ENCODE data around the gene SPEN. TPM values are rescaled to one million over a fixed set of nuclear protein-coding genes. Genes with fewer than 3 reads are reported as not detected.

SPEN gene
- total and polyA plus RNA-seq, 7 experiments from 2014 or later = 10.1 to 92.1 (median 77.9) TPM

DNA sequence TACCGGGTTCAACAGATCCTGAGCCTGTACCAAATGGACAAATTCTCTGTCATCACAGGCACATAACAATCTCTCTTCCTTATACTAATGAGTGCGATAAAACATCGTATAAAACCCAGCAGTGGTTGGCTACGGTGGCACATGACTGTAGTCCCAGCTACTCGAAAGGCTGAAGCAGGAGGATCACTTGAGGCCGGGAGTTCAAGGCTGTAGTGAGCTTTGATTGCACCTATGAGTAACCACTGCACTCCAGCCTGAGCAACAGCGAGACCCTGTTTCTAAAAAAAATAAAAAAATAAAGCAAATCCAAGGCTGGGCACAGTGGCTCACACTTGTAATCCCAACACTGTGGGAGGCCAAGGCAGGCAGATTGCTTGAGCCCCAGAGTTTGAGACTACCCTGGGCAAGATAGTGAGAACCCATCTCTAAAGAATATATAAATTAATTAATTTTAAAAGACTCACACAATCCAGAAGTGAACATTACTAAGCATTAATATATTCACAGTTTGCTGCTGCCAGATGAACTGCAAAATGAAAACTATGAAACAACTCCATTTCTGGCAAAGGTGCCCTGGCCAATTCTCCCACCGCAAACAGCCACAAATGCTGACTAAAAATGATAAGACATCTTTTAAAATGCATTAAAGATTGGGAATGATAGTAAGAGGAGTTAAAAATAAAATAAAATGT, 115.3 kb downstream of the SPEN start:
- H3K27me3 Mint-ChIP-seq = no peaks in the 10 kb centered on the region
- peaks cover 0 to 13% (median 3%) of the 10 kb centered on the region in 3 experiments for H3K36me3 ChIP-seq (ENCODE audit: control insufficient read depth in 2 of 3, insufficient read depth in 3 of 3, low read length in 3 of 3)
- peak overlapping the region in 2 of 9 donors; percentile 30 to 32 for H3K27ac Mint-ChIP-seq
- H3K9me3 ChIP-seq (ENCODE audit: control insufficient read depth in 2 of 3, low read length in 3 of 3) = no peaks in the 10 kb centered on the region
- POLR2A ChIA-PET = no interaction called here
- H3K4me1 Mint-ChIP-seq = peaks cover 45 to 88% (median 81%) of the 10 kb centered on the region in 7 donors
- no peaks in the 10 kb centered on the region for H3K9me3 Mint-ChIP-seq
- no peak overlapping the region for H3K27ac ChIP-seq (ENCODE audit: low read depth, low read length)
- no peak overlapping the region for H3K4me3 Mint-ChIP-seq
- H3K36me3 Mint-ChIP-seq = peaks cover 0 to 23% (median 3%) of the 10 kb centered on the region in 5 donors
- H3K27me3 ChIP-seq (ENCODE audit: control insufficient read depth in 2 of 2, insufficient read depth in 2 of 2, low read length in 2 of 2) = no peaks in the 10 kb centered on the region
- intact Hi-C loops (cut with micrococcal nuclease) = no loop called here
- CTCF ChIA-PET = no interaction called here
- H3K4me3 ChIP-seq (ENCODE audit: low read length) = no peak overlapping the region
- ATAC-seq = no peak
- no peak for DNase-seq
- peaks cover 13 to 21% of the 10 kb centered on the region in 2 donors for H3K4me1 ChIP-seq (ENCODE audit: control insufficient read depth in 2 of 2, insufficient read depth in 2 of 2, low read length in 2 of 2)

DNA sequence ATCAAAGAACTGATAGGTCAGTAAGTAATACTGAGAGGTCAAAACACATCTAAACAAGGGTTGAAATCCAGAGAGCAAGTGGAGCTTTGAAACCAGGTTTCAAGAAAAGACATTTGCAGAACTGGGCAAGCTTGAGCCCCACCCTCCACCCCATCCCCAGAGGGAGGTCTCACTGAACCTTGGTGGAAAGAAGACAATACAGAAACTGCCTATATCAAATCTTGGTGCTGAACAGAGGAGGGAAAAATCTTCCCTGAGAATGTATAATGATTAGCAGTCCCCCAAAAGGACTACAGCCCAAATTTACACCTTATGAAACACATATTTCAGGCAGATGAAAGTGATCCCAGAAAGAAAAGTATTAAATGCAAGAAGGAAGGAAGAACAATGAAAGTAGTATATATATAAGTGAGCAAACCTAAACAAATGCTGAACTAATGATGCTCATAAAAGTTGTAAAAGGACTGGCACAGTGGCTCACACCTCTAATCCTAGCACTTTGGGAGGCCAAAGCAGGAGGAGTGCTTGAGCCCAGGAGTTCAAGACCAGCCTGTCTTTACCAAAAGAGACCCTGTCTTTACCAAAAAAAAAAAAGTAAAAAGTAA, 116.0 kb downstream of the SPEN start:
- Histone ChIP-seq H3K9me3 (ENCODE audit: control insufficient read depth in 2 of 3, low read length in 3 of 3) (no peaks in the 10 kb centered on the region), H3K27ac (ENCODE audit: low read depth, low read length) (no peak overlapping the region), H3K27me3 (ENCODE audit: control insufficient read depth in 2 of 2, insufficient read depth in 2 of 2, low read length in 2 of 2) (no peaks in the 10 kb centered on the region), H3K4me1 (ENCODE audit: control insufficient read depth in 2 of 2, insufficient read depth in 2 of 2, low read length in 2 of 2) (peaks cover 13 to 17% of the 10 kb centered on the region in 2 donors), H3K36me3 (ENCODE audit: control insufficient read depth in 2 of 3, insufficient read depth in 3 of 3, low read length in 3 of 3) (peaks cover 0 to 19% (median 2%) of the 10 kb centered on the region in 3 experiments), H3K4me3 (ENCODE audit: low read length) (no peak overlapping the region)
- DNase-seq (no peak), ATAC-seq (no peak)
- Mint-ChIP-seq H3K27ac (peak overlapping the region in 6 of 9 donors; percentile 5 to 79 (median 44)), H3K36me3 (peaks cover 0 to 28% (median 7%) of the 10 kb centered on the region in 5 donors), H3K4me3 (peak overlapping the region in 2 of 10 donors; percentile 16 to 38), H3K27me3 (no peaks in the 10 kb centered on the region), H3K9me3 (no peaks in the 10 kb centered on the region), H3K4me1 (peaks cover 45 to 88% (median 81%) of the 10 kb centered on the region in 7 donors)
- CTCF ChIA-PET = no interaction called here
- POLR2A ChIA-PET = no interaction called here
- intact Hi-C loops (cut with micrococcal nuclease) = no loop called here

DNA sequence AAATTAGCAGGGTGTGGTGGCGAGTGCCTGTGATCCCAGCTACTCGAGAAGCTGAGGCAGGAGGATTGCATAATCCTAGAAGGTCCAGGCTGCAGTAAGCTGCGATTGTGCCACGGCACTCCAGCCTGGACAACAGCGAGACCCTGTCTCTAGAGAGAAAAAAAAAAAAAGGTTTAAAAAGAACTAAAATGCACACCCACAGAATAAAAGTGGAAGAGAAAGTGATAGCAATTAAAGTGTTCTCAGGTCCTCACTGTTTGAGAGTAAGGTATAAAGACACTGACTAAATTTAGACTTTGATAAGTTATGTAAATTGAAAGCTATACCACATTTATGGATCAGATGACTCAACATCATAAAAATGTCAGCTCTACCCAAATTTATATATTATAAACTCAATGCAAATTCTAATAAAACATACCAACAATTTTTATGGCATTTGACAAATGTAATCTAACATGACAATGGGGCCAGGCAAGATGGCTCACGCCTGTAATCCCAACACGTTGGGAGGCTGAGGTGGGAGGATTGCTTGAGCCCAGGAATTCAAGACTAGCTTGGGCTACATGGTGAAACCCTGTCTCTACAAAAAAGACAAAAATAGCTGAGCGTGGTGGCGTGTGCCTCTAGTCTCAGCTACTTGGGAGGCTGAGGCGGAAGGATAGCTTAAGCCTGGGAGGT, 116.6 kb downstream of the SPEN start:
- no peak overlapping the region for H3K27ac ChIP-seq (ENCODE audit: low read depth, low read length)

DNA sequence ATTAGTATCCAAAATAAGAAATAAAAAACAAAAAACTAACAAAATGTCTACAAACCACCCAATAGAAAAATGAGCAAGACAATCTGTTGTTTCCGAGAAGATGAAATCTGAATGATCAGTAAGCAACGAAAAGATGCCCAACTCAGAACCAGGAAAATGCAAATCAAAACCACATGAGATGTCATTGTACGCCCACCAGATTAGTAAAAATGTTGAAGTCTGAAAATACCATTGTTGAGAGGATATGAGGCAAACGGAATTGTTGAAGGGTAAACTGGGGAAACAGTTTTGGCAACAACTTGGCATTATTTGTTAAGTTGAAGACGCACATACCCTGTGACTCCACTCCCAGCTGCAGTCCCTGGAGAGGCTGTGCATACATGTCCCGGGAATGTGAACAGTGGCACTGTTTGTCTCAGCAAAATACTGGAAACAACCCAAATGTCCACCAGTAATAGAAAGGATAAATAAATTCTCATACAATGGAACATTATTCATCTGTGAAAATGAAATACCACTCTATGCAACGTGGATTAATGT, 117.8 kb downstream of the SPEN start:
- H3K9me3 ChIP-seq (ENCODE audit: control insufficient read depth in 2 of 3, low read length in 3 of 3) = no peaks in the 10 kb centered on the region
- intact Hi-C loops (cut with micrococcal nuclease) = loop anchor here in 1 of 2 donors (5.0 kb wide), 1 partner anchor 348 kb away; the partner anchor contains the start of gene DDI2
- DNase-seq = no peak

More for the DNA sequence above, 116.6 kb downstream of the SPEN start:
- Mint-ChIP-seq H3K27me3 (no peaks in the 10 kb centered on the region), H3K4me1 (peaks cover 43 to 83% (median 75%) of the 10 kb centered on the region in 7 donors), H3K9me3 (no peaks in the 10 kb centered on the region), H3K4me3 (peak overlapping the region in 3 of 10 donors; percentile 27 to 66 (median 38)), H3K27ac (peak overlapping the region in 7 of 9 donors; percentile 30 to 85 (median 63)), H3K36me3 (peaks cover 0 to 30% (median 8%) of the 10 kb centered on the region in 5 donors)
- no peak for DNase-seq
- Histone ChIP-seq H3K27me3 (ENCODE audit: control insufficient read depth in 2 of 2, insufficient read depth in 2 of 2, low read length in 2 of 2) (no peaks in the 10 kb centered on the region), H3K4me1 (ENCODE audit: control insufficient read depth in 2 of 2, insufficient read depth in 2 of 2, low read length in 2 of 2) (peaks cover 13 to 17% of the 10 kb centered on the region in 2 donors), H3K36me3 (ENCODE audit: control insufficient read depth in 2 of 3, insufficient read depth in 3 of 3, low read length in 3 of 3) (peaks cover 0 to 22% (median 0%) of the 10 kb centered on the region in 3 experiments), H3K9me3 (ENCODE audit: control insufficient read depth in 2 of 3, low read length in 3 of 3) (no peaks in the 10 kb centered on the region), H3K4me3 (ENCODE audit: low read length) (no peak overlapping the region)
- no peak for ATAC-seq
- POLR2A ChIA-PET = interaction anchor here (0.6 to 0.9 kb wide), 3 partner anchors 11 to 361 kb away, joined by 3 to 4 read pairs (median 3); no protein-coding TSS in a partner anchor
- intact Hi-C loops (cut with micrococcal nuclease) = no loop called here
- CTCF ChIA-PET = no interaction called here

DNA sequence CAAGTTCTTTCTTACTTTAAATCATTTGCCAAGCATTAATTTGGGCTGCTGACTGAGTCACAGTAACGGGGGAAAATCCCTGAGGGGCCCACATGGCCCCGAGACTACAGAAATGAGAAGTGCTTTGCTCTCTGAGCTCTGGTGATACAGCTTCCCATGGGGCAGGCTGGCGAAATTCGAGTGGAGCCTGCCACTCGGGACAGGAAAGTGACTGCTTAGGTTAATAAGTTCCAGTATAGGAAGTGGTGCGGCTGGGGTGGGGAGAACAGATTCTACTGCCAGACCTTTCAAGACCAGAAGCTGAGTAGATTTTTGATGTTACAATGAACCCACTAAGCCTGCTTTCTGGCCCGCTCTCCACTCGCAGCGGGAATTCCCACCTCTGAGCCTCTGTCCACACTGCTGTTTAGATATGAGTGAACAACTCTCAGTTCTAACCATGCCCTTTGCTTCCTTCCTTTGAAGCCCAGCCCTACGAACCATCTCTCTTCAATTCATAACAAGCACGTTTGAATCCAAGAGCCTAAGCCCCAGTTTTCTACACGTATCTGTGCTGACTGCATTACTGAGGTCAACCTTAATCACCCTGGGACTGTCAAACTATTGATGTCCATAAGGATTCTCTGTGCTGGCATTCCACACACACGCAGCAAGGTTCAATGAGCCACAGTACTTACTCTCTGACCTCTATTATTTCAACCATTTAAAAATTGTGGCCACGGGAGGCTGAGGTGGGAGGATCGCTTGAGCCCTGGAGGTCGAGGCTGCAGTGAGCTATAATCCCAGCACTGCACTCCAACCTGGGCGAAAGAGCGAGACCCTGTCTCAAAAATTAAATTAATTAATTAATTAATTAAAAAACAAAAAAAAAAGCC, 118.8 kb downstream of the SPEN start:
- Histone ChIP-seq H3K27me3 (ENCODE audit: control insufficient read depth in 2 of 2, insufficient read depth in 2 of 2, low read length in 2 of 2) (no peaks in the 10 kb centered on the region), H3K4me3 (ENCODE audit: low read length) (peak overlapping the region; percentile 19), H3K4me1 (ENCODE audit: control insufficient read depth in 2 of 2, insufficient read depth in 2 of 2, low read length in 2 of 2) (peaks cover 13 to 19% of the 10 kb centered on the region in 2 donors), H3K36me3 (ENCODE audit: control insufficient read depth in 2 of 3, insufficient read depth in 3 of 3, low read length in 3 of 3) (peaks cover 0 to 32% (median 0%) of the 10 kb centered on the region in 3 experiments), H3K9me3 (ENCODE audit: control insufficient read depth in 2 of 3, low read length in 3 of 3) (no peaks in the 10 kb centered on the region), H3K27ac (ENCODE audit: low read depth, low read length) (peak overlapping the region; percentile 29)
- Mint-ChIP-seq H3K4me3 (peak overlapping the region; percentile 64 to 81 (median 76)), H3K27ac (peak overlapping the region; percentile 46 to 93 (median 74)), H3K27me3 (no peaks in the 10 kb centered on the region), H3K36me3 (peaks cover 0 to 43% (median 11%) of the 10 kb centered on the region in 5 donors), H3K9me3 (no peaks in the 10 kb centered on the region), H3K4me1 (peaks cover 40 to 72% (median 66%) of the 10 kb centered on the region in 7 donors)
- DNase-seq = peak in 4 of 9 donors; percentile 23 to 80 (median 27)
- POLR2A ChIA-PET = interaction anchor here (0.8 kb wide), 1 partner anchor 10 kb away, joined by 4 read pairs; no protein-coding TSS in a partner anchor
- peak; percentile 83 for ATAC-seq
- CTCF ChIA-PET = no interaction called here
- intact Hi-C loops (cut with micrococcal nuclease) = loop anchor here (1.0 to 5.0 kb wide), 5 partner anchors 9 to 349 kb away; partner anchors contain the start of genes DDI2 (in 1 of the 2) and ZBTB17 (in 1 of the 2)

More for the DNA sequence above, 117.8 kb downstream of the SPEN start:
- no peaks in the 10 kb centered on the region for H3K27me3 Mint-ChIP-seq
- Histone ChIP-seq H3K27ac (ENCODE audit: low read depth, low read length) (peak overlapping the region; percentile 29), H3K36me3 (ENCODE audit: control insufficient read depth in 2 of 3, insufficient read depth in 3 of 3, low read length in 3 of 3) (peaks cover 0 to 29% (median 0%) of the 10 kb centered on the region in 3 experiments), H3K4me3 (ENCODE audit: low read length) (peak overlapping the region; percentile 19), H3K4me1 (ENCODE audit: control insufficient read depth in 2 of 2, insufficient read depth in 2 of 2, low read length in 2 of 2) (peaks cover 13 to 19% of the 10 kb centered on the region in 2 donors), H3K27me3 (ENCODE audit: control insufficient read depth in 2 of 2, insufficient read depth in 2 of 2, low read length in 2 of 2) (no peaks in the 10 kb centered on the region)
- ChIA-PET CTCF (no interaction called here), POLR2A (no interaction called here)
- H3K9me3 Mint-ChIP-seq = no peaks in the 10 kb centered on the region
- peak overlapping the region in 9 of 10 donors; percentile 64 to 81 (median 76) for H3K4me3 Mint-ChIP-seq
- H3K4me1 Mint-ChIP-seq = peaks cover 41 to 80% (median 69%) of the 10 kb centered on the region in 7 donors
- no peak for ATAC-seq
- H3K36me3 Mint-ChIP-seq = peaks cover 0 to 38% (median 11%) of the 10 kb centered on the region in 5 donors
- peak overlapping the region; percentile 46 to 93 (median 64) for H3K27ac Mint-ChIP-seq

Data from naive thymus-derived CD4-positive, alpha-beta T cell (primary cell).